ENCODE measurements around the gene NTSR1.

- no peak for TF ChIP-seq ZNF274 (IDR thresholded peaks at IDR 0.05; ENCODE audit: low read depth, low read length)
- no peak for TF ChIP-seq YY1 (IDR thresholded peaks at IDR 0.05; ENCODE audit: insufficient read depth, insufficient read length)
Measured at GRCh38 chr20:62779417-62779685, 70.7 kb downstream of the NTSR1 start.

Measured in NT2/D1 (cell line).